WTC11 (cell line): Measurements from ENCODE around the gene DTX1. TPM values are rescaled to one million over a fixed set of nuclear protein-coding genes. Genes with fewer than 3 reads are reported as not detected.

Experiments
- ATAC-seq: fragments of 200-7000 bp; cut with Tn5 transposase; 2 replicates; pipeline ENCODE4 v1.10.0; 2021; ENCODE audit warnings: mild to moderate bottlenecking, moderate library complexity
- CTCF ChIA-PET: fragments of 300-600 bp; sonication (Branson Sonifier 250); formaldehyde crosslinking; loops from one replicate; lab custom pipeline; 2021; ENCODE audit warnings: antibody characterized with exemption; lab: Charles Lee
- POLR2A ChIA-PET: fragments of 350-600 bp; sonication (Branson Sonifier 250); formaldehyde crosslinking; loops from one replicate; lab custom pipeline; 2021; ENCODE audit warnings: antibody characterized with exemption; lab: Charles Lee
- DNase-seq: peaks from one replicate; pipeline ENCODE4 v3.0.0; 2021; ENCODE audit warnings: low spot score
- H3K27ac Mint-ChIP-seq: 2 replicates; pipeline ENCODE4 v1.8.0; 2021; ENCODE audit warnings: mixed read lengths
- H3K27me3 Mint-ChIP-seq: 2 replicates; pipeline ENCODE4 v1.8.0; 2021; ENCODE audit warnings: low read depth, mild to moderate bottlenecking, moderate library complexity, mixed read lengths
- H3K36me3 Mint-ChIP-seq: 2 replicates; pipeline ENCODE4 v1.8.0; 2021; ENCODE audit warnings: mixed read lengths
- H3K4me1 Mint-ChIP-seq: 2 replicates; pipeline ENCODE4 v1.8.0; 2022; ENCODE audit warnings: mixed read lengths
- H3K4me3 Mint-ChIP-seq: 2 replicates; pipeline ENCODE4 v1.8.0; 2021; ENCODE audit warnings: mild to moderate bottlenecking, moderate library complexity, mixed read lengths
- H3K9me3 Mint-ChIP-seq: 2 replicates; pipeline ENCODE4 v1.8.0; 2021; ENCODE audit warnings: mixed read lengths
- FOXP1 ChIP-seq: sonication (generic); formaldehyde crosslinking; IDR thresholded peaks from 2 replicates; pipeline ENCODE4 v1.8.0; 2022; ENCODE audit warnings: missing genetic modification reagents, mild to moderate bottlenecking, moderate library complexity, borderline replicate concordance
- FOXP4 ChIP-seq: sonication (generic); formaldehyde crosslinking; IDR thresholded peaks from 2 replicates; pipeline ENCODE4 v1.8.0; 2022; ENCODE audit warnings: mild to moderate bottlenecking, missing genetic modification reagents
- GTF2I ChIP-seq: fragments of 250-450 bp; sonication (Bioruptor Pico); conservative IDR thresholded peaks from 2 replicates; pipeline ENCODE4 v1.4.0; 2021; ENCODE audit warnings: mild to moderate bottlenecking
- HMGA2 ChIP-seq: fragments of 250-450 bp; sonication (Bioruptor Pico); IDR thresholded peaks from 2 replicates; pipeline ENCODE4 v1.4.0; 2021; ENCODE audit warnings: mild to moderate bottlenecking, moderate library complexity
- JUN ChIP-seq: sonication (generic); formaldehyde crosslinking; IDR thresholded peaks from 2 replicates; pipeline ENCODE4 v1.8.0; 2023; ENCODE audit warnings: mild to moderate bottlenecking, missing genetic modification reagents
- MLX ChIP-seq: sonication (generic); formaldehyde crosslinking; IDR thresholded peaks from 2 replicates; pipeline ENCODE4 v1.8.1; 2023; ENCODE audit warnings: mild to moderate bottlenecking, missing genetic modification reagents, moderate library complexity
- MXD4 ChIP-seq: fragments of 250-450 bp; sonication (Bioruptor Pico); IDR thresholded peaks from 2 replicates; pipeline ENCODE4 v1.8.0; 2021; ENCODE audit warnings: mild to moderate bottlenecking, moderate library complexity, borderline replicate concordance
- PRDM15 ChIP-seq: sonication (generic); formaldehyde crosslinking; IDR thresholded peaks from 2 replicates; pipeline ENCODE4 v1.8.0; 2022; ENCODE audit warnings: missing genetic modification reagents
- TCF7 ChIP-seq: sonication (generic); formaldehyde crosslinking; IDR thresholded peaks from 2 replicates; pipeline ENCODE4 v1.8.0; 2022; ENCODE audit warnings: mild to moderate bottlenecking, low read depth, missing genetic modification reagents, moderate library complexity
- ZNF121 ChIP-seq: sonication (generic); formaldehyde crosslinking; IDR thresholded peaks from 2 replicates; pipeline ENCODE4 v1.8.0; 2023; ENCODE audit warnings: missing genetic modification reagents
- ZNF396 ChIP-seq: fragments of 250-450 bp; sonication (Bioruptor Pico); IDR thresholded peaks from 2 replicates; pipeline ENCODE4 v1.8.0; 2021; ENCODE audit warnings: mild to moderate bottlenecking, moderate library complexity, borderline replicate concordance
- ZNF416 ChIP-seq: fragments of 250-450 bp; sonication (Bioruptor Pico); IDR thresholded peaks from 2 replicates; pipeline ENCODE4 v1.9.0; 2021; ENCODE audit warnings: mild to moderate bottlenecking, inconsistent platforms
- ZNF425 ChIP-seq: fragments of 250-450 bp; sonication (Bioruptor Pico); conservative IDR thresholded peaks from 2 replicates; pipeline ENCODE4 v1.9.0; 2021; ENCODE audit warnings: mild to moderate bottlenecking
- ZNF512 ChIP-seq: sonication (generic); formaldehyde crosslinking; IDR thresholded peaks from 2 replicates; pipeline ENCODE4 v1.8.1; 2022; ENCODE audit warnings: missing genetic modification reagents, borderline replicate concordance
- ZNF671 ChIP-seq: fragments of 250-450 bp; sonication (Bioruptor Pico); IDR thresholded peaks from 2 replicates; pipeline ENCODE4 v1.8.0; 2021; ENCODE audit warnings: mild to moderate bottlenecking
- total RNA-seq: library from RNA; stranded (reverse); gene quantifications from 3 replicates; pipeline ENCODE4 v1.2.3, GENCODE V29; 2021

The DTX1 gene
- total RNA-seq, 1 experiment from 2014 or later, result 6.2 TPM

- H3K27me3 Mint-ChIP-seq, result no peaks in the 10 kb centered on the region; the same call in 1 of the 2 replicates
- no peaks in the 10 kb centered on the region for H3K36me3 Mint-ChIP-seq
- no peak for TF ChIP-seq ZNF512 (CRISPR knock-in tag)
- 0 out of 2 replicates have a peak, but pooled peaks have one; percentile 54 for TF ChIP-seq GTF2I
- no peak for TF ChIP-seq ZNF671
- ATAC-seq (no peak), DNase-seq (no peak)
- H3K4me1 Mint-ChIP-seq, result peaks cover 2% of the 10 kb centered on the region
- CTCF ChIA-PET, result interaction anchor here (0.5 kb wide), 2 partner anchors 53 to 116 kb away, joined by 4 read pairs; no protein-coding TSS in a partner anchor
- POLR2A ChIA-PET, result no interaction called here
- H3K9me3 Mint-ChIP-seq, result no peaks in the 10 kb centered on the region
- no peak overlapping the region for H3K27ac Mint-ChIP-seq
- H3K4me3 Mint-ChIP-seq, result no peak overlapping the region
Measured at GRCh38 chr12:113108308-113108707, 51.8 kb downstream of the DTX1 start.

- Mint-ChIP-seq H3K27me3 (no peaks in the 10 kb centered on the region; the same call in 1 of the 2 replicates), H3K4me1 (peaks cover 2% of the 10 kb centered on the region), H3K27ac (no peak overlapping the region), H3K9me3 (no peaks in the 10 kb centered on the region)
- no peak for ATAC-seq
- CTCF ChIA-PET, result interaction anchor here (1.5 to 2.1 kb wide), 3 partner anchors 17 to 44 kb away, joined by 5 to 7 read pairs (median 7); partner anchors contain the start of gene RASAL1
- TF ChIP-seq ZNF416 (CRISPR knock-in tag) (no peak), ZNF671 (no peak), ZNF396 (CRISPR knock-in tag) (no peak), JUN (CRISPR knock-in tag) (no peak), HMGA2 (CRISPR knock-in tag) (no peak), ZNF425 (CRISPR knock-in tag) (no peak)
- TF ChIP-seq, all 79 proteins: peak for 0
- POLR2A ChIA-PET, result no interaction called here
- Mint-ChIP-seq H3K4me3 (no peak overlapping the region), H3K36me3 (no peaks in the 10 kb centered on the region)
- DNase-seq, result no peak
Measured at GRCh38 chr12:113109360-113109759, 52.8 kb downstream of the DTX1 start.

GRCh38 chr12:113109872-113110599 is 53.5 kb downstream of the DTX1 start:
- TF ChIP-seq GTF2I, result no peak
- TF ChIP-seq FOXP4, result no peak
- no peak for TF ChIP-seq ZNF121 (CRISPR knock-in tag)
- no peak for TF ChIP-seq FOXP1 (CRISPR knock-in tag)
- TF ChIP-seq PRDM15 (CRISPR knock-in tag), result no peak
- no peak for TF ChIP-seq TCF7
- TF ChIP-seq MLX (CRISPR knock-in tag), result no peak
- no peak for TF ChIP-seq MXD4 (CRISPR knock-in tag)
- no peak overlapping the region for H3K4me3 Mint-ChIP-seq
- ChIA-PET POLR2A (no interaction called here), CTCF (interaction anchor here (0.5 to 2.1 kb wide), 4 partner anchors 17 to 43 kb away, joined by 3 to 7 read pairs (median 6); partner anchors contain the start of gene RASAL1)
- H3K9me3 Mint-ChIP-seq, result no peaks in the 10 kb centered on the region
- ATAC-seq (no peak), DNase-seq (no peak)
- no peaks in the 10 kb centered on the region for H3K36me3 Mint-ChIP-seq
- H3K4me1 Mint-ChIP-seq, result peaks cover 2% of the 10 kb centered on the region
- H3K27ac Mint-ChIP-seq, result no peak overlapping the region
- no peaks in the 10 kb centered on the region for H3K27me3 Mint-ChIP-seq
